HG02870 (cell line): Measurements from ENCODE around the gene ABHD6.
"Not testable (repeated sequence)": the region's sequence is repeated elsewhere in the genome, so short reads cannot be mapped to it uniquely, and the experiment has no call there.

Experiments
- ATAC-seq: cut with Tn5 transposase; IDR thresholded peaks from one replicate; pipeline ENCODE4 v1.9.1; 2021; ENCODE audit warnings: mild to moderate bottlenecking, moderate library complexity; ENCODE audit not compliant: unreplicated experiment

ABHD6 gene

DNA sequence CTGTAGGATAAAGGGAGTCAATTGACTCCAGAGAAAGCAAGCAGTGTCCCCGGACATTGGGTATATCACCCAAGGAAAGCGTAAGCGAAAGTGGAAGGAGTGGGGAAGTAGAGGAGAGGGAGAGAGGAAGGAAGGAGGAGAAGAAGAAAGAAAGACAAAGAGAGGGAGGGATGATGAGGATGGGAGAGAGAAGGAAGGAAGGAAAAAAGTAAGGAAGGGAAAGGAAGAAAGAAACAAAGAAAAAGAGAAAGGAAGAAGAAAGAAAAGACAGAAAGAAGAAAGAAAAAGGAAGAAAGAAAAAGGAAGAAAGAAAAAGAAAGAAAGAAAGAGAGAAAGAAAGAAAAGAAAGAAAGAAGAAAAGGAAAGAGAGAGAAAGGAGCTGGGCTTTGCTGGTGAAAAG is 27.7 kb upstream of the ABHD6 start:
- ATAC-seq = no peak

DNA sequence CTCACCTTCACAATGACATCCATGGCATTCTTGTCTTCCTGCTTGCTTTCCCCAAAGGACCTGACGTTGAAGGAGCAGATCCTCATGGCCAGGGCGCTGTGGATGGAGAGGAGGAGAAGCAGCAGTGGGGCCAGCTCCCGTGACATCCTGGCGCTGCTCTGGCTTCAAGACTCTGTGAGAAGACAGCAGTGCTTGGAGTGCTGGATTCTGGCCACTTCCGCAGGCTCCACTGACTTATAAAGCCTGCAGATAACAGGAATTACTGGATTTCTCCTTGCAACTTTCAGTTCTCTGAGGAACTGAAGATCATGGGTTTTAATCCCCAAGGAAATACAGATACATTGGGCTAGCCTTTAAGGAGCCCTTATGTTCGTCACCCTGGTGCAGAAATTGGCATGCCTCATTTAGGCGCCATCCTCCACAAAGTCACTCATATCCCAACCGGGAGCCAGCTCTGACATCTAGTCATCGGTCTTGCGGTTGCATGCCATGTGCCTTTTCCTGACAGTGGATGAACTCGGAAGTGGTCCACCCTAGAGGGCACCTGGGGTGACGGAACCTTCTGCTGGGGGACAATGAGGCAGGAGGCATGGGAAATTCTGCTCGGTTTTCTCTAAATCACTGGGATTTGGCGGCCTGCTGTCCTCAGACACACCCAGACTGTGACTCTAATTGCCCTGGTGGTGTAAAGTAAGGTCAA is 26.7 kb upstream of the ABHD6 start, which contains the start of gene DNASE1L3:
Gene DNASE1L3, minus strand, starts transcription at position 212 of the 700 bp plus-strand sequence. Its CDS starts 66 bp downstream, at position 146.
- no peak for ATAC-seq

DNA sequence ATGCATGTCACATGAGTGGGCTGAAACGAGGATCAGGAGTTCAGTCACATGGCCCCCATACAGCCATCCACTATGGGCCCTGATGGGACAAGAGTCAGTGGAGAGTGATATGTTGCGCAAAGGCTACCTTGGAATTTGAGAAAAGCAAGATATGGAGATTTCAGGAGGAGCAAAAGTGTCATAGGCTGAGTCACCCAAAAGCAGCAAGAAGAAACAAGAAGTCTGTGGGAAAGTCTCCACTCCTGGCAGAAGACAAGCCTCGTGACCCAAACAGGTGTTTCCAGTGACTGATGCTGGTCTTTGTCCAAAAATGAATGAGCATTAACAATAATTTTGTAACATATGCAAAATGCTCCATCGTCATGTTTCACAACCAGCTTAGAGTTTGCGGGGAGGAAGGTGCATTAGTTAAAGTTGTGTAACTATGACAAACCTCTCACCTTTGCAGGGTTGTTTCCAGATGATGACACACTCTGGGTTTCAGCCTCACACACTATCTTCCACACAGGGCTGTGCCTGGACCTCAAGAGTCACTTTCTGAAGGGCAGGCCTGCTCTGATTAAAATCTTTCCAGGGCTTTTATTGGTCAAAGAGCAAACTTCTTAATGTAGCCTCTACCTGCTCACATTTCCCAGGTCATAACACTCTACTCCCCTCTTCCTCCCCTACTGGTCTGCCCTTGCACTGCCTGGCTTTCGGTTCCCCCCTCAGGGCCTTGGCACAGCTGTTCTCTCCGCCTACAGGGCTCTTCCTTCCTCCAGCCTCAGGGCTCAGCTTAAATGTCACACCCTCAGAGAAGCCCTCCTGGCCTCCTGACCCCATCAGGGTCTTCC is 22.9 kb upstream of the ABHD6 start:
- peak; percentile 77 for ATAC-seq

DNA sequence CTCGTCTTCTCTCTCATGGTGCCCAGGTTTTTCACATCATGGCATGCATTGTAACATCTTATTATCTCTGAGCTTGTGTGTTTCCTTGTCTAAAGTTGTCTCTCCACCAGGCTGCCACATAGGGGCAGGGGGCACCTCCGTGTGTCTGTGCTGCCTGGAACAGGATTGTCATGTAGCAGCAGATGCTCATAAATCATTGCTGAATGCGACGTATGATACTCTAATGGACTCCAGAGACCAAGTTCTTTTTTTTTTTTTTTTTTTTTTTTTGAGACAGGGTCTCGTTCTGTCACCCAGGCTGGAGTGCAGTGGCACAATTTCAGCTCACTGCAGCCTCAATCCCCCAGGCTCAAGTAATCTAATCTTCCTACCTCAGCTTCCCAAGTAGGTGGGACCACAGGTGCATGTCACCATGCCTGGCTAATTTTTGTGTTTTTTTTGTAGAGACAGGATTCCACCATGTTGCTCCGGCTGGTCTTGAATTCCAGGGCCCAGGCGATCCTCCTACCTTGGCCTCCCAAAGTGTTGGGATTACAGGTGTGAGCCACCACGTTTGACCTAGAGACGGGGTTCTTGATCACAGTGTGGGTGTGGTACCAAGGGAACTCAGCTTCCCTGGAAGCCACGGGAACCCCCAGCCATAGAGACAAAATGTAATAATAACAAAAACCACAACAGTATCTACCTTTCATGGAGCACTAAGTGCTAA is 22.1 kb upstream of the ABHD6 start:
- no peak for ATAC-seq

DNA sequence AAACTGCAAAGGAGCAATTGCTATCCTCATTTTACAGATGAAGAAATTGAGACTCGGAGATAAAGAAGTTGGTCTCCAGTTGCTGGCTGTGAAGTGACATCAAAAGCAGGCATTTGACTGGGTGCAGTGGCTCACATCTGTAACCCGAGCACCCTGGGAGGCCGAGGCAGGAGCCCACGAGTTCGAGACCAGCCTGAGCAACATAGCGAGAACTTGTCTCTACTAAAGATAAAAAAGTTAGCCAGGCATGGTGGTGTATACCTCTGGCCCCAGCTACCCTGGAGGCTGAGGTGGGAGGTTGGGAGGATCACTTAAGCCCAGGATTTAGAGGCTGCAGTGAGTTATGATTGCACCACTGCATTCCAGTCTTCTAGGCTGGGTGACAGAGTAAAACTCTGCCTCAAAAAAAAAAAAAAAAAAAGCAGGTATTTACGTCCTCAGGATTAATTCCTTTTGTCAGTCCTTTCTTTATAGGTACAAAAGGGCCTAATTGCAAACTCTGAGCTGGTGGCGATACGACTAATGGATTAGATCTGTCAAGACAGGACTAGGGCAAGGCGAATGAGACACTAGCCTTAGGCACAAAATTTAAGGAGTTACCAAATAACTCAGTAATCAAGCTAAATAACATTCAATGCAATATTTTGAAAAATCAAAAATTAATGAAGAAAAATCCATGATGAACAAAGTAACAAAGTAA is 20.9 kb upstream of the ABHD6 start:
- no peak for ATAC-seq

DNA sequence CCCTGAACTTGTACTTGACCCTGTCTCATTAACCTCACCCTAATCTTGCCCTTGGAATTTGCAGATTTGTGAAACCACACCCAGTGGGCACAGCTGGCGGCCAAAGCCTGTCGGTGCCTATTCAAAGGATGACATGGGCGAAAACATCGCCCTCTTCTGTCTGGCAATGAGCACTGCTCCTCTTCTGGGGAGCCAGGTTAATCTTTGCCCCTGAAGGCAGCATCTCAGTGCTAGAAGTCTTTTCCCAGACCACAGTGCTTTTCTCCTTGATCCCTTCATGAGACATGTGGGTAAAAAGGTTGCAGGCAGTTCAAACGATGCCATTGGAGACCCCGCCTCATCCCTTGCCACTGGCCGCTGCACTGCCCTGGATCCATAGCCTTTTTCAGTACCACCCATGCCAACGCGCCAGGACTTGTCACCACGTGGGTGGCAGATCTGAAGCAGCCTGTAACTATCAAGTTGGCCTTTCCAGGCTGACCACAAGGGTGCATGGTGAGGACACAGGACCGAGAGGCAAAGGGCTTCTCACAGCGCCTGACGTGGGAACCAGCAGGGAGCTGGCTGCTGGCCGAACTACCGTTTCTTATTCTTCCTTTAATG is 20.3 kb upstream of the ABHD6 start:
- no peak for ATAC-seq

DNA sequence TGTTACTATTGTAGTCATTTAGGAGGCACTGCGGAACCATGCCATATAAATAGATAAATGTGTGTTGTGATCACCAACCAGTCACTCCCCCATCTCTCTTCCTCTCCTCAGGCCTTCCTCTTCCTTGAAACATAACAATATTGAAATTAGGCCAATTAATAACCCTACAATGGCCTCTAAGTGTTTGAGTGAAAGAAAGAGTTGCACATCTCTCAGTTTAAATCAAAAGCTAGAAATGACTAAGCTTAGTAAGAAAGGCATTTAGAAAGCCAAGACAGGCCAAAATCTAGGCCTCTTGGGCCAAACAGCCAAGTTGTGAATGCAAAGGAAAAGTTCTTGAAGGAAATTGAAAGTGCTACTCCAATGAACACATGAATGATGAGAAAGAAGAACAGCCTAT is 18.7 kb upstream of the ABHD6 start:
- no peak for ATAC-seq

DNA sequence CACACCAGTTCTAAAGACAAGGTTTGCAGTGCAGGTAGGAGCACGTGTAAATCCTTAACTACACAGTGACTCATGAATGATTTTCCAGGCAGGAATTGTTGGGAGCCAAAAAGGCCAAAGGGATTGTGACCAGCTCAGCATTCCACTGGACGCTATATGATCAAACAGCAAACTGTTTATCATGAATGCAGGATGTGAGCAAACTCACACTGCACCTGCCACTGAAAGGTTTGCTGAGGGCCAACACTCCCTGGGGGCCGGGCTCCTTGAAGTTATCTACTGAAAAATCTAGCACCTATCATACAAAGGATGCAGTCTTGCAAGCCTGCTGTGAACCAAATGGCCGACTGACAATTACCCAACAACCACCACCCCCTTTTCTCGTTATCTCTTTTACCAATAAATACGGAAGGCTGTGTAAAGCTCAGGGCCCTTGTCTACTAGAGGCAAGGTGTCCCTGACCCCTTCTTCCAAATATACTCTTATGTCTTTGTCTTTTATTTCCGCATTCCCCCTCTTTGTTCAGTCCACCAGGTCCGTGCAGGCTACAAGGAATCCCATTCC is 15.3 kb upstream of the ABHD6 start:
- no peak for ATAC-seq

DNA sequence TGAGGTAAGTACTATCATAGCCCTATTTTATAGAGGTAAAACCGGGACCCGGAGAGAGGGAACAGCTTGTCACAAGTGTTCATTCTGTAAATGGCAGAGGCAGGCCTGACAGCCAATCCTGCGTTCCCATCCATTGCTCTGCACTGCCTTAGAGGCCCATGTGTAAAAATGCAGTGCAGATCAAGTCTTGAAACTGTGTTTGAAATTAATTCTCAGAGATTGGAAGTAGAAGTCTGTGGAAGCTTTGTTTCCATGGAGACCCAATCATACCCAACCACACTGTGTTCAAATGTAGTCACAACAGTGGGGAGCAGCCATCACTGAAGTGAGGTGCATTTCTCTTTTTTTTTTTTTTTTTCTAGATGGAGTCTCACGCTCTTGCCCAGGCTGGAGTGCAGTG is 13.7 kb upstream of the ABHD6 start:
- no peak for ATAC-seq

DNA sequence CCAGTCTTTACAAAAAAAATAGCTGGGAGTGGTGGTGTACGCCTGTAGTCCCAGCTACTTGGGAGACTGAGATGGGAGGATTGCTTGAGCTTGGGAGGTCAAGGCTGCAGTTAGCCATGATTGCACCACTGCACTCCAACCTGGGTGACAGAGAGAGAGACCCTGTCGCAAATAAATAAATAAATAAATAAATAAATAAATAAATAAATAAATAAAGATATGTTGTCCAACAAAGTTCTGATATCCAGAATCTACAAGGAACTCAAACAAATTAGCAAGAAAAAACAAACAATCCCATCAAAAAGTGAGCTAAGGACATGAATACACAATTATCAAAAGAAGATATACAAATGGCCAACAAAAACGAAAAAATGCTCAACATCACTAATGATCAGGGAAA is 9.7 kb upstream of the ABHD6 start:
- ATAC-seq = not testable (repeated sequence)

DNA sequence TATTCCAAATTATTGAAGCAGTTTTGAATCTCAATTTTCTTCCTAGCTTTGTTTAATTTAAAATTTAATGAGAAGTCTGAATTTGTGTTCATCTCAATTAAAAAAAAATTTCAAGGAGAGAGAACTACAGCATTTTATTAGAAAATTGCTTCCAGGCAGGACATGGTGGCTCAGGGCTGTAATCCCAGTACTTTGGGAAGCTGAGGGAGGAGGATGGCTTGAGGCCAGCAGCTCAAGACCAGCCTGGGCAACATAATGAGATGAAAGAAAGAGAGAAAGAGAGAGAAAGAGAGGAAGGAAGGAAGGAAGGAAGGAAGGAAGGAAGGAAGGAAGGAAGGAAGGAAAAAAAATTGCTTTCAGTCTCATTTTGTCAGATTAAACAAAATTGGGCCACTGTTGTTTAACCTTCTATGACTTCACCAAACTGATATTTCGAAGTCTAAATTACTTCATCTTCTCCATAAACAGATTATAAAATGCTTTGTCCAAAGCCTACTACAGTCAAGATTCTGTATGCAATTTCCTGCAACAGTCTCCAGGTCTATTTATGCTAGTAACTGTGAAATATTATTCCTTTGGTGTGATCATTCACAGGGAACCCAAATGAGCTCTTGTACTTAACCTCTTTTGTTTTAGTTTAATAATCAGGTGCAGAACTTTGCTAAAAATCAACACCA is 6.6 kb upstream of the ABHD6 start:
- no peak for ATAC-seq

DNA sequence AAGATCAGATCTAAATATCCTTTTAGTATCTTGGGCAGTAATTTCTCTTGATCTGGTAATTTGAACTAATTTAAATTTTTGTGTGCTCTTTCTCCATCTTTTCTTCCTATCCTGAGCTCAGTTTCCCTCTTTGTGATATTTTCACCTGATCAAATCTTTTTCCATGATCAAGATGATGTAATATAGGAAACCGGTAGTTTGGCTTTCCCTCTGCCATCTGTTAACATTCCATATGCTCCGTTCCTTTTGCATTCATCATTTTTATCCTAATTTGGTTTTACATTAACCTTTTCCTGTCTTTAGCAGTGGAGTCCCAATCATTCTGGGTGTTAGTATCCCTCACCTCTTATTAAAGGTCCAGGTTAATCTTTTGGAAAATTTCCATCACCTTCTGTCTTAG is 5.9 kb upstream of the ABHD6 start:
- no peak for ATAC-seq

DNA sequence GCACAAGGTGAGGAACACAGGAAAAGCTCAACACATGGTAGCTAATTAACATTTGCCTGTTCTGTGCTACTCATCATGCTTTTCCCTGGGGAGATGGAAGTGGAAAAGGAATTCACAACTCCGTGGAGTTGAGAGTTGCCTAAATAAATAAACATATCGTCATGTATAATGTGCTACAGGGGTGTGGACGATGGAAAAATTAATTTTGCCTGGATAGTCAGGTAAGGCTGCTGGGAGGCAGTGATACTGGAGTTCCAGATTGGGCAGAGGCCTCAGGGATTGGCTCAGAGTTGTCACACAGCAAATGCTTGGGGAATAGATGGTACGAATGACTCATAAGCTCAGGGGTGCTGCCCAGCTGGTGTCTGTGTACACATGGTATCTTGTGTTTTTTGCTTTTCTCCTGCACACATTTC is 3.1 kb upstream of the ABHD6 start:
- ATAC-seq = no peak

DNA sequence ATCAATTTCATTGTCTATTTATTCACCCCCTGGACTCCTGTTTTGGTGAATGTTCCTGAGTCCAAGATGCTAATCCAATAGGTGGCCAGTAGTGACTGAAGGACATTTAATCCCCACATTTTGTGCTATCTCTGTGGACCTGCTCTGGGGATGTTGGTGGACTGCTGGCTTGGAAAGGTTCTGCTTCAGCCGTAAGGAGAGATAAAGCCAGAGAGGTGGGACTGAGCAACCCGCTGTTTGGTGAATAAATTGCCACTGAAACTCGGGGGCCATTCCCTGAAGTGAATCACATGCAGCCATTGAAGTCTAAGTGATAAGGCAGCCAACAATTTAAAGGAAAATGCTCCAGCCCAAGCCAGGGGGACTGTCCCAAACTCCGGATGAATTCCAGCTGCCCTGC is 1.6 kb upstream of the ABHD6 start:
- no peak for ATAC-seq

DNA sequence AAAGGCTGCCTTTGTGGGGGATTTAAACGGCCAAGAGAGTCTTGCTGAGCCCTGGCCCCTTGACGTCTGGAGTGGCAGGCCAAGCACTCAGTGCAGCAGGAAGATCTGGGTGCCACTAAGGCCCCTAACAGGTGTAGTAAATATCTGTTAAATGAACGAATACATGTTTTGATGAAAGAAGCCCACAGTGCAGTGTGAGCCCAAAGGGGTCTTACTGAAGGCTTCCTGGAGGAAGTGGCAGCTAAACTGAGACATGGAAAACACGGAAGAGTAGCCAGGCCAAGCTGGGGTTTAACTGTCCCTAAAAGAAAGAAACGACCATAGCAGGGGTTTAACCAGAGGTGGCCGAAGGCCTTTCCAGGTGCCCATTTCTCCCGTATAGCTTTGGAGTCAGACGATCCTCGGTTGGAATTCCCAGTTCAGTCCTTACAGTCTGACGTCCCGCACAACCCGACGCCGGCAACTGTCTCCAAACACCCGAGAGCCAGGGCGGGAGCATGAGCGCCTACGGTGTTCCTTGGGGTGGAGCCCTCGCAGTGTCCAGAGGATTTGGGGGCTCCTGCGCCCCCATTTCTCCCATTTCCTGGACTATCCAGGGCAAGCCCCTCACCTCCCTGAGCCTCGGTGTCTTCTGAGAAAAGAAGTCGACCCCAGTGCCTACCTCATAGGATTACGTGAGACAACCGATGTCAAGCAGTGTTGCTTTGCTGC is 910 bp upstream of the ABHD6 start:
- ATAC-seq = no peak

DNA sequence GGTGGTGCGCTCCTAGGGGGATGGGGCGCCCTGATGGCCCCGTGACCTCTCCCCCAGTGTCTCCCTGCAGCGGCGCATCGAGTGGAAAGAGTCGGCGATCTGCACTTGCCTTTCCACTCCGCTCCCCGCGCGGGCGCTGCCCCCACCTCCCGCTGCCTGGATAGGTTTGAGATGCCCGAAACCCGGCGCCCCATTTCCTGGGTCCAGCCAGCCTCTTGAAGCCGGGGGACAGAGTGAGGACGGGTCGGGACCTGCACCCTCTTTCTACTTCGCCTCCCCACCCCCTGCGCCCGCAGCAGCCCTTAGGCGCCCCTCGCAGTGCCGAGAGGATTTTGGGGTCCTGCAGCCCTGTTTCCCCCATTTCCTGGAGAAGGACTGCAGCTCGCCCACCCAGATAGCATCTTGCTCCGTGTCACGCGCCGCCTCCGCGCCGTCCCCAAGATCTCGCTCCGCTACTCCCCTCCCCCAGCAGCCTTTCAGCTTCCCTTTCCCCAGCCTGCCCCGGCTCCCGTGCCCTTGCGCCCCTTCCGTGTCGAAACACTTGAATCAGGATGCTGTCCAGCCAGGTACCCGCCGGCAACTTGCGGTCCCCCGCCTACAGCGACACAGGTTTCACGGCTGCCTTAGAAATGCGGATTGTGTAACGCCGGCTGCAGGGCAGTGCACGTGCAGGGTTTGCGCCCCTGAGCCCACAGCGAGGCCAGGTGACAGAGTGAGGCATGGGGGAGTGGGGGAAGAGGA is 519 bp downstream of the ABHD6 start:
- ATAC-seq = peak; percentile 16

DNA sequence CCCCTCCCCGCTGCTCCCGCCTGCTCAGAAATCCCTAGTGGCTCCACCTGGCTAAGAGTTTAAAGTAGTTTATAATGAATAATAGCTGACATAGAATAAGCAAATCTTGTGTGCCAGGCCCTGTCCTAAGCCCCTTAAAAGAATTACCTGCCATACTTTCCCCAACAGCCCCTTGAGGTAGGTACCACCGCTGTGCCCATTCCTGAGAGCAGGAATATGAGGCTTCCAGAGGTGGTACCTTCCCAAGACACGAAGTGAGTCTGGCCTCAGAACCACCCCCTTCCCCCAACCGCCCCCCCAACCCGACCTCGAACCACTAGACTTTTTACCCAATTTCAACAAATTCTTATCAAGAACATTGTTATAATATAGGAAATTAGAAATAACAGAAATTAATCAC is 1.2 kb downstream of the ABHD6 start:
- no peak for ATAC-seq

DNA sequence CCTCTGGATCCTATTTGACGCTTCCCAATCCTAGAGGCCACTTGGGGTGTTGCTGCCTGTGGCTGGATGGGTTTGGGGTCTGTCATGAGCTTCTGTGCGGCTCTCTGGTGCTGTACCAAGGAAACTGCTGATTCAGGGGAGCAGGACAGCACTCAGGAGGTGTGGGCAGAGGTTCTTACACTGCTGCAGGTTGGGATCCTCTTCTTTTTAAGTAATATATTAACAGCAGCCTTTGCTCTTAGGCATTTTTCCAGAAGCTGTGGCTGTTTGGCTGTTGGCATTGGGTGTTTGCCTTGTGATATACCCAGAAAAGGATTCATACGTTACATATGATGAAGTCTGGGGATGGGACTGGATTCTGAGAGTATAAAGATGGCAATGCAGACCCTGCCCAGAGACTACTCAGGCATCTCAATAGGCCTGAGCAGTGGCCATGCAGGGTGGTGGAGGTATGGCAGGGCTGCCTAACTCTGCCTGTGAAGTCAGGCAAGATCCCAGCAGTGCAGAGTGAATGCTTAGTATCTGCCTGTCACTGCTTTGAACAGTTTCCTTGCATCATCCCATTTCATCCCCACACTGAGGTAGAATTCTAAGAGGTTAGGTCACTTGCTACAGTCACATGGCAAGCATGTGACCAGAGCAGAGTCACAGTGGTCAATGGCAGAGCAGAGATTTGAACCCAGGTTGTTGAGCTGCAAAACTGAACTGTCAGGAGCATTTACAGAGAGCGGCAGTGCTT is 3.9 kb downstream of the ABHD6 start:
- ATAC-seq = no peak
